ENCODE measurements around the gene SCO1.

SCO1 gene

DNA sequence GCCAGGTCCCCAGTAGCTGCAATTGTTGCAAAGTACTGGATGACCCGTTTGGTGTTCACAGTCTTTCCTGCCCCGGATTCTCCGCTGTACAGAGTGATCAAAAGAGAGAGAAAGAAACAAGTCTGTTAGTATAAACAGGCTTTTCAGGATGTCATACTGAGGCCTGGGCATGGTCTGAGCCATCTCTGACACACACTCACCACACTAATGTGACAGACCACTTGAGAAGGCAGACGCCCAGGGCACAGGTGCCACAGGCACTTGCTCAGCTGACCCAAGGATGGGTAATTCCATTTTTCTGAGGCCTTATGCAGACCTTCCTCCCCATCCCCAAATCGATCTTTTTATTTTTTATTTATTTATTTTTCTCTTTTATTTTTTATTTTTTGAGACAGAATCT lies 47.7 kb downstream of the SCO1 start:
- no peak for DNase-seq

DNA sequence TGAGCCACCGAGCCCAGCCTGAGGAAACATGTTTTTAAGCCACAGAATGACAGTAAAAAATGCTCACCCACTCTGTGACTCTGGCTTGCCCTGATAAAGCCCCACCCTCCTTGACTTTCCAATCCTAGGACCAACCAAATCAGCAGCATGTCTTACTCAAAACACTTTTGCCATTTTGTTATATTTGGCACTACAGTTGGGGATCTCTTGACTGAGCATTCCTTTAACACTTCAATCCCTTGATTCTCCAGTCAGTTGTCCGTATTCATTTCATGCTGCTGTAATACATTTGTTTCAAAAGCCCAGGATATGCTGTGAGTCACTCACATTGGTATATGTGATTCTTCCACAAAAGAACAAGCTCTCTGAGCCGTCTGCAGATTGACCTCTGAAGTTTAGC lies 48.4 kb downstream of the SCO1 start:
- DNase-seq = no peak

DNA sequence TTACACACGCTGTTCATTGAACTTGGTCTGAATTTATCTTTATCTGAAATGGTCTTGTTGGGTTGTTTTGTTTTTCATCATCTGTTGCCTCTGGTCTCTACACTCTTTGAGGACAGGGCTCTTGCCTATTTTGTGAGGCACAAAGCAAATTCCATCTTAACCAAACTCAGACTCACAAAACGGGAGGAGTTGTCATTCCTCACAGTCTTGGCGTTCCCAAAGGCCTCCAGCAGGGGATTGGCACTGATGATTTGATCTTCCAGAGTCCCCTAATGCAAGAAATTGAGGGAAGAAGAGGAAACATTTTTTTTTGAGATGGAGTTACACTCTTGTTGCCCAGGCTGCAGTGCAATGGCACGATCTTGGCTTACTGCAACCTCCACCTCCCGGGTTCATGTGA lies 49.0 kb downstream of the SCO1 start:
- DNase-seq = no peak

DNA sequence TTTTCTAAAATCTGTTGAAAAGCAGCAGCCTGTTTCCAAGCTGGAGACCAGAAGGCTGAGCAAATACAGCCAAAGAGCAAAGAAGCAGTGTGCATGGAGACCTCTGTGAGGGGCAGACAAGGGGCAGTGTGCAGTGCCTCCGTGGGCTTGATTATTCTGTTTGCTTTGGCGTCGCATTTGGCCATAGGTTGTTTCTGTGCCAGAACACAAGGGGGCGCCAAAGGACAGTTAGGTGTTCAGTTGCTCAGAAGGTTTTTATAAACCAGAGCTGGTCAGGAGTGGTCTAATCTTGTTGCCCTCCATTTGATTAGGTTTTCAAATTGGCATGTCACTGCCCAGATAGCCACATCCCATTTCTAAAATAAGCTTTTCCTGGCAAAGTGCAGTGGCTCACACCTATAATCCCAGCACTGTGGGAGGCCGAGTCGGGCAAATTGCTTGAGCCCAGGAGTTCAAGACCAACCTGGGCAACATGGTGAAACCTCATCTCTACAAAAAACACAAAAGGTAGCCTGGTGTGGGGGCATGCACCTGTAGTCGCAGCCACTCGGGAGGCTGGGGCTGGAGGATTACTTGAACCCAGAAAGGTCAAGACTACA lies 50.8 kb downstream of the SCO1 start:
- peak; percentile 17 for DNase-seq

DNA sequence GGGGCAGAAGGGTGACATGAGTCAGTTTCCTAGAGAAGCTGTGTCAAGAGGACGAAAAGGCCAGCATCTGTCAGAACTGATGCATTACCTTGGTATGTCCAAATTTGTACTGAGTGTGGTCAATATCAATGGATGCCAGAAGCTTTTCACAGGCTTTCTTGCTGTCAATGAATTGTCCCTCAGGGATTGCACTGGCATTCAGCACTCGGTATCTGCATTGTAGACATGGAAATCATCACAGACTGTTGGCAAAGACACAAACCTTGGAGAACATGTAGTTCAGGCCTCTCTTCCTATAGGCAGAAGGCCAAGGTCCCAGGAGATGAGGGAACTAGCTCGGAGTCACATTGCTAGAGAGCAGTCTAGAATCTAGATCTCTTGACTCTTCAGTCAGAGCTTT lies 56.9 kb downstream of the SCO1 start:
- DNase-seq = no peak

DNA sequence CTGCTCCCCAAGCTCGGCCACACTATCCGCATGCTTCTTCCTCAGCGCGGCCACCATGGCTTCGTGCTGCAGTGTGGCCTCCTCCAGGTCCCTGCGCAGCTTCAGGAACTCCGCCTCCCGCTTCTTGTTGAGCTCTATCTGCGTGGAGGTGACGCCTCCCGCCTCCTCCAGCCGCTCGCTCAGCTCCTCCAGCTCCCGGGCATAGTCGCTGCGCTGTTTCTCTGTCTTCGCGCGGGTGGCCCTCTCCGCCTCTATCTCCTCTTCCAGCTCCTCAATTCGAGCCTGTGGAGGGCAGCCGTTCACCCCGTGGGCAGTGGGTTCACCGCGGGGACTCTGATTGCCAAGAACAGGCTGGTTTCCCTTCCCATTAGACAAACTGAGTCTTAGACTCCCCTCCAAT lies 59.2 kb downstream of the SCO1 start:
- no peak for DNase-seq

DNA sequence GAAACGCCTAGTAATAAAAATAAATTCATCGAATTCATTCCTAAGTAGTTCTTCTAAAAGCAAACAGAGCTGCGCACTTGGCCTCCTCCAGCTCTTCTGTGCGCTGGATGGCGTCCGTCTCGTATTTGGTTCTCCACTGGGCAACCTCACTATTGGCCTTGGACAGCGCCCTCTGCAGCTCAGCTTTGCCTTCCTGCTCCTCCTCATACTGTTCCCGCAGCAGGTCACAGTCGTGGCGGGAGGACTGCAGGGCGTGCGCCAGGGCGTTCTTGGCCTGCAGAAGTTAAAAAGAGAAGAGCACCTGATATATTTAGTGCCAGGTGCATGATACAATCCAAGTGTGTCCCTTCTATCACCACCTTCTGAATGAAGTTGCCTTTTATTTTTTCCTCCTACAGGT lies 62.0 kb downstream of the SCO1 start:
- DNase-seq = no peak

DNA sequence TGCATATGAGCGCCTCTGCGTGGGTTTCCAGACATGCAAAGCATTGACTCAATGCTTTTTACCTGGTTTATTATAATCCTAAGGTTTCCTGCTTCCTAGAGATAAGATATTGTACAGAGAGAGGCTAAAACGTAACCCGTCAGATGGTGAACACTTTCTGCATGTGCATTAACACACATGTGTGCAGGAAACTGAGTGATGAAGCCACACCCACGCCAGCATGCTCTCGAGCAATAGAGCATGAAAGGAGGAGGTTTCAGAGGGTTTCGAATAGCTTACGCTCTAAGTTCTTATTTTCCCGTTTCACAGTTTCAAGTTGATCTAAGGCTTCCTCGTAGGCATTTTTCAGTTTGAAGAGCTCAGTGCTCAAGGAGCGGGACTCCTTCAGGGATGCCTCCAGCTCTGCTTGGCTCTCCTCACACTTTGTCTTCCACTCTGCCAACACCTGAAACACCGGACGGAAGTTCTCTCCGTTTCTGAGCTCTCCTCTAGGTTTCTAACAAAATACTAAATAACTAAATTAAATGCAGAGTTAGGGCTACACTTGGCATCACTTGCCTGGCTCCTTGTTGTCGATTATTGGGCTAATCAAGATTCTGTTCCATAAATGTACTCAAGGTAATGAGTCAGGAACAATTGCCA lies 63.5 kb downstream of the SCO1 start:
- DNase-seq = no peak

DNA sequence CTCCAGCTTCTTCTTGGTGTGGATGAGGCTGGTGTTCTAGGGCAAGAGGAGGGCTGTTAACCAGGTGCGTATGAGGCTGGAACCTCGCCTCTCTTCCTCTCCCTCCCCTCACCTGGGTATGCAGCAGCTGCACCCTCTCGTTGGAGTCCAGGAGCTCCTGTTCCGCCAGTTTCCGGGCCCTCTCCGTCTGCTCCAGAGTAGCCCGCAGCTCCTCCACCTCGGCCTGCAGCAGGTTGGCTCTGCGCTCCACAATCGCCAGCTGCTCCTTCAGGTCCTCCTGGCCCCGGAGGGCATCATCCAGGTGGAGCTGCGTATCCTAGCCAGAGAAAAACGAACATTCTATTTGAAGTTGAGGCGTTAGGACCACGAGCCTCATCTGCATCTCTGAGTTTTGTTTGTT lies 65.6 kb downstream of the SCO1 start:
- no peak for DNase-seq

DNA sequence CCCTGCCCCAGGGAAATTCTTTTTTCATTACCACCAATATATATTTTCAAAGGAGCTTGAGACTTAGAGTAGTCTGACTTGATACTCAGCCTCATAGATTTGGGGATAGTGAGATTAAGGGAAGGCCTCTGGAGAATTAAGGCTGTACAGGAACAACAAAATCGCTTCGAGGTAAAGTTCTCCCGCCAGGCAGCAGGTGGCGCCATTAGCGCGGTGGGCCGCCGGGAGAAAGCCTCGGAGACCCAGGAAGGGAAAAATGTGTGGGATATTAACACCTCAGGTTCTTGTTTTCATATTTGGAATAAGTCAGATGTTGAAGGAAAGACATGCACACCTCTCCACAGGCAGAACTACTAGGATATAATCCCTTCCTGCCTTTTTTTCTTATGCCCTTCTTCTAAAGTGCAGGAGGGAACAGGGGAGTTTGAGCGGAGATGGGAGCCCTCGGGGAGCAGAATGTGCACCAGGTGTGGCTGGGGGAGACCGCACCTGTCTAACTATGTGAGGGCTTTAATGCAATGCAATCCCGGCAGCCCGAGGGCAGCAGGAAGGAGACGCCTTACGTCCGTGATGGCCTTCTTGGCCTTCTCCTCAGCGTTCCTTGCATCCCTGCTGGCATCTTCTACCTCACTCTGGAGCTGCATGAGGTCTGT lies 66.2 kb downstream of the SCO1 start:
- peak; percentile 13 for DNase-seq

DNA sequence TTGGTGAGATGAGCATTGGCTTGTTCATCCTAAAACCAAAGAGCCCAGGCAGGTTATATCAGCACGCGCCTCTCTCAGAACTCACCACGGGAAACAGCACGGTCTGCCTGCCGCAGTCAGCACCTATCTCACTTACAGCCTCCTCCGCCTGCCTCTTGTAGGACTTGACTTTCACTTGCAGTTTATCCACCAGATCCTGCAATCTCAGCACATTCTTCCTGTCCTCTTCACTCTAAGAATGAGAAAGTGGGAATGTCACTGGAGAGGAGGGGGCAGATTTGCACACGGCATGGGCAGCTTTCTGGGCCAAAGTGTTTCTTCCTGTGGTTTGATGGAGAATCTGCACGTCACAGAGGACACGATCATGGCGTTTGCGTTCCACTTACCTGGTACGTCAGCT lies 67.6 kb downstream of the SCO1 start:
- no peak for DNase-seq

DNA sequence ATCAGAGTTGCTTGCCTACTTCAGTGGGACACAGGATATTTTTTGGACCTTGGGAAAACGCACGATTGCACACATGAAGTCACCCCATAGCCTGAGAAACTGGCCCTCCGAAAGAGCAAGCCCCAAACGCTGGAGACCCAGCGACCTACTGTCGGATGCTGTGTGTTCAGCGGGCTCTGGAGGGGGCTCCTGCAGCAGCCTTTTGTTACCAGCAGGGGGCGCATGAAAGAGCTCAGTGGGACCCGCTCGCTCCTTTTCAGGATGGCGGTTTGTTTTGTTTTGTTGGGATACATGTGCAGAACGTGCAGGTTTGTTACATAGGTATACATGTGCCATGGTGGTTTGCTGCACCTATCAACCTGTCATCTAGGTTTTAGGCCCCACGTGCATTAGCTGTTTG lies 68.6 kb downstream of the SCO1 start:
- DNase-seq = no peak

DNA sequence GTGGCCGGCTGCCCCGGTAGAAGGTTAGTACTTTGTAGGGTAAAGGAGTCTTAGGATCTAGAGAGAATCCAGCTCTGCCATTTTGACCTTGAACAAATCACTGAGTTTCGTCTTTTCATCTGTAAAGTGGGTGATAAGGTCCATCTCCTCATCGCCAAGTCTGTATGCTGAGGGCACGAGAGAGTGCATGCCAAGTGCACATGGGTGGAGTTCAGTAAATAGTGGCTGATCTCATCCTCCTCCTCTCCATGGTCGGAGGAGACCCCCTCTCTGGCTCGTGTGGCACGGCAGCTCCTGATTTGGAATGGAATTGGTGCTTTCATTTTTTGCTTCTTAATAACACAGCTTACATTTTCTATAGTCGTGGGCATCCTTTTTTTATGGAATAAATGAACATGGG lies 70.9 kb downstream of the SCO1 start:
- no peak for DNase-seq

DNA sequence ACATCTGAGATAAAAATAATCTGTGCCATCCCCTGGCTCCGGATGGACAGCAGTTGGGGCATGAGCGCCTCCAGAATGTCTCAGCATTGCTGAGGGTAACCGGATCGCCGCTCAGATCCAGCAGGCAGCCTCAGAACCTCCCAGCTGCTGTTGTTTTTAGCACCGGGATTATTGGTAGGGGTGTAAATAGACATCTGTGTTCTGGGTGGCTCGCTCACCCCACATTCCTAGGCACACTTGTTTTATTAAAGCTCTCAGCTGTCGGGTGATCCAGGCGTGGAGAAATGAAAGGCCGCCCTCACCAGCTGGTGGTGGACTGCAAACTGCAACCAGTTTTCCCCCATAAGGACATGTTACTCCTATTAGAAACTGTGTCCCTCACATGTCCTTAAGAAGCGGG lies 72.4 kb downstream of the SCO1 start:
- no peak for DNase-seq

DNA sequence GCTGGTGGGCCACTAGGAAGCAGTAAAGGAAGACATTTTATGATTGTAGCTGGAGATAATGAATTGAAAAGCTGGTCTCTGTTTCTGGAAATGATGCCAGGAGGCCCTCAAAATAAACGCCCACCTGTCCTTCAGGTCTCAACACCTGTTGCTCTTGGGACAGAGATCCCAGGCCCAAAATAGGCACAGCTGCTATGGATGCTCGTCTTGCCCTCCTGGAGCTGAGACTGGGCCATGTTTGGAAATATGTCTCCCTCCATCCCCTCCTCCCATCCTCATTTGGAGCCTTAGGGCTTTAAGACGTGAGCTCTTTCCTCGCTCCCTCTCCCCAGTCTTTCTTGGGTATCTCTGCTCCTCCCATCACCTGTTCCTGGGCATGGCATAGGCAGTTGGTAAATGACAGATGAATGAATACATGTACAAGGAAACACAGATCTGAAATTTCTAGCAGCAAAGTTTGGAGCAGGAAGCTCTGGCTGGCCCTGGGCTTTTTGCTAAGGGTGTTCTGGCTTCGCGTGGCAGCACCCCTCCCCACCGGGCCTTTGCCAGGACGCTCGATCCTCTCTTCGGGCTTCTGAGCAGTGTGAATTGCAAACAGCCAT lies 73.5 kb downstream of the SCO1 start:
- no peak for DNase-seq

DNA sequence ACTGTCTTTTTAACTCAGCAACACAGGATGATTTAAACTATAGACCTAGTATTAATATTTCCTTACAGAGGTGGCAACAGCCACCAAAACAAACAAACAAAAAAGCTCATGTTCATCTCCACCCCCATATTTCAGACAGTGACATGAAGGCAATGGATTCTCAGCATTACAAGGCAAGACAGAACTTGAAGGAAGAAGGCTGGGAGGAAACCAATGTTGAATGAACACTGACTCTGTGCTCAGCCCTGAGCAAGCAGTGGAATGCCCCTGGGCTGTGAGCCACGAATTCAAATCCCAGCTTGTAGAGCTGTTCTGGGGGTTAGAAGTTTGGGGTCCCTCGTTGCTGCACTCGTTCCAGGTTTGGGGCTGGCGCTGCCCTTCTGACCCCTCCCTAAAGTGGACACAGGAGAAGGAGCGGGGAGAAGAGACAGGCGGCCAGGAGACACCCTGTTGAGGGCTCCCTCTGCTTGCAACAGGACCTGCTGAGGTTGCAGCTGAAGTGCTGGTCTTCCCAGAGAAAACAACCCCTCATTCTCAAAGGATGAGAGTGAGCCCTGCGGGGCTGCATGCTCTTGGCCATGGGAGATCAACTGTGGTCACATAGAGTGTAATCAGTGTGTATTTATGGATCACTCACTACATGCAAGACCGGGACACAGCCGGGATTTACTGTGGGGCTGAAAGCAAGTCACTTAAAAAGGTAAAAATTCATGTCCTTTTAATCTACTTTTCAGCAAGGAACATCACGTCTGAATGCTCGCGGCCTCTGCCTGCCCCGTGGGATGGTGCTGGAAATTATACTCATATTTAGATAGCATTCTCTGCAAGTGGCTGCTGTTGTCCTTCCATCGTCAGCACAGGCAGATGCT lies 74.5 kb downstream of the SCO1 start:
- DNase-seq = no peak

Data from NCI-H1436 (cell line).